NB4 (cell line): Measurements from ENCODE around the gene TMEM259.

ENCODE experiments used
- CTCF ChIP-seq: IDR thresholded peaks from one replicate; pipeline ENCODE4 v1.5.1; 2012; ENCODE audit warnings: low read depth, low read length
- MYC ChIP-seq: IDR thresholded peaks from 2 replicates; pipeline ENCODE4 v1.6.1; 2011; ENCODE audit warnings: low read depth, low read length
- POLR2A ChIP-seq: IDR thresholded peaks from 2 replicates; pipeline ENCODE4 v1.6.1; 2011; ENCODE audit warnings: mild to moderate bottlenecking; ENCODE audit not compliant: insufficient read length; ENCODE audit errors: extremely low read depth
- TF ChIP-seq, protein P1 (sequence below): IDR thresholded peaks from 2 replicates; pipeline ENCODE4 v1.6.1; 2011; ENCODE audit warnings: low read depth, low read length

DNA sequence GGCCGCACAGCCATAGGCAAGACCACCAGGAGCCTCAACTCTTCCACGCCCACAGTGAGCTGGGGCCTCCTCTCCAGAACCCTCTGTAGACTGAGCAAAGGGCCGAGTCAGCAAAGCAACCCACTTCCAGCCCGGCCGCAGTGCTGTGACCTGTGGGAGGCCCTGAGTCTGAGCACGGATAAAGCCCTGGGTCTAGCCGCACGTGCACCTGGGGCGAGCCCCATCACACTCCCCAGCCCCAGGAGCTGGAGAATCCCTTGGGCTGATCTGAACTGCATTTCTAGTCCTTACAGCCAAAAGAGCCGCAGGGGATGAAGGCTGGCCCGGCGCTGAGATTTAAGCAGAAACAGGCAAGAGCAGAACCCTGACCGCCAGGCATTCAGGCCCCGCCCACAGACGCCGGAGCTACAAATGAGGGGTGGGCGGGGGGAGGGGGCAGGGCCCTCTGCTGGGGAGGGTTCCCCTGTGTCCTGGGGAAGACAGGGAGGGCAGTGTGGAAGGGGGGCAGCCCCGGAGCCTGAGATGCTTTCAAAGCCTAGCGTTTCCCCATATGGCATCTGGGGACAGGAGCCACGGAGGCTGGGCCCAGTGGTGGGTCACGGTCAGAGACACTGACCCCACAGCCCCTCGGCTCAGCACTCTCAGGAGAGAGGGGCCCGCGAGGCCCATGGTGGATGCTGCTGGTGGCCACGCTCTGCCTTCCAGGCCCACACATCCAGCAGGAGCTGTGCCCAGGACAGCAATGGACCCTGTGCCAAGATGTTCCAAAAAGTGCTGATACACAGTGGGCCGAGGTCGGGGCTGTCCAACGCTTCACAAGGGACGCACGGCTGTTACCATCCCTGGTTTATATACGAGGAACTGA lies 4.9 kb downstream of the TMEM259 start:
- TF ChIP-seq POLR2A (no peak), CTCF (no peak), MYC (no peak)
- TF ChIP-seq, protein P1, sequence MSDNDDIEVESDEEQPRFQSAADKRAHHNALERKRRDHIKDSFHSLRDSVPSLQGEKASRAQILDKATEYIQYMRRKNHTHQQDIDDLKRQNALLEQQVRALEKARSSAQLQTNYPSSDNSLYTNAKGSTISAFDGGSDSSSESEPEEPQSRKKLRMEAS: no peak
